Keratinocyte (primary cell): ENCODE data around the gene SHANK1.

Experiments used
- EZH2 ChIP-seq: IDR thresholded peaks from one replicate; pipeline ENCODE4 v1.6.1; 2012; ENCODE audit warnings: inconsistent platforms, mild to moderate bottlenecking, low read length, moderate library complexity
- TF ChIP-seq, protein P1 (sequence below), 3 experiments: IDR thresholded peaks in 1 of 3; conservative IDR thresholded peaks in 1 of 3; optimal IDR thresholded peaks in 1 of 3; 2 replicates in 2 of 3; 3 replicates in 1 of 3; pipeline versions ENCODE3 to v1.5.1; 2011; ENCODE audit warnings: low read length in 3 of 3, mild to moderate bottlenecking in 3 of 3, moderate library complexity in 2 of 3, control low read depth in 1 of 3, inconsistent platforms in 1 of 3; ENCODE audit not compliant: insufficient read depth in 2 of 3; ENCODE audit errors: extremely low read depth in 1 of 3

DNA sequence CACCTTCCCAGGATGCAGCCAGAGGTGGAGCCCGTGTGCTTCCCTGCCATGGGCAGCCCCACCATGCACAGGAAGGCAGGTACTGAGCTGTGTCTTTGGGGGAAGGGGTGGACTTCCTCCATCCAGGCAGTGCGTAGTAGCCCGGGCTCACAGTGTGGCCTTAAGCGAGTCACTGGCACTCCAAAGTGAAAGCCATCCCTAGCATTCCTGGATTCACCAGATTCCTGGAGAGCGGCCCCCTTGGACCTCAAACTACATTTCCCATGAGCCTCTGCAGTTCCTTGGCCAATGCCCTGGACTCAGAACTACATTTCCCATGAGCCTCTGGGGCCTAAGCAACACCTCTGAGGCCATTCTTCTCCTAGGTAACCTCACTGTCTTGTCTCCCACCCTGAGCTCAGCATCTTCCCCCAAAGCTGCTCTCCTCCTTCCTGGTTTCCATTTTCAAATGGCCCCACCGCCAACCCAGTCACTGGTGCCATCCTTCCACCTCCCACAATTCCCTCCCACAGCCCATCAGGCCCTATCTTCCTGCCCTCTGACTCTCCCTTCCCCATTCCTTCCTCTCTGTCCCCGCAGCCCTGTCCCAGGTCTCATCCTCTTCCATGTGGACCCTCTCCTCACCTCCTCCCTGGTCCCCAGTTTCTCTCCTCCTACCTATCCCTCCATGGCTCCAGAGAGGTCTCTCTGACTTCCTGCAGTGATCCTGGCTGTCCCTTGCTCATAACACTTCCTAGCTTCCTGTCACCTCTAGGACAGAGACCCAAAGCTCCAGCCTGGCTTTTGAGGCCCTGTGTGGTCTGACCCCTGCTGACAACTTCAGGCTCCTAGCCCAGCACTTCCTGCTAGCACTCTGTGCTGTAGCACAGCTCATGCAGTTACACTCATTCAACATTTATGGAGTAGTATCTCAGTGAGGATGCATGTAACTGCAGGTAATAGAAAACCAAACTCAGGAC lies 69.9 kb downstream of the SHANK1 start, which contains the start of gene C19orf81:
- TF ChIP-seq, protein P1, sequence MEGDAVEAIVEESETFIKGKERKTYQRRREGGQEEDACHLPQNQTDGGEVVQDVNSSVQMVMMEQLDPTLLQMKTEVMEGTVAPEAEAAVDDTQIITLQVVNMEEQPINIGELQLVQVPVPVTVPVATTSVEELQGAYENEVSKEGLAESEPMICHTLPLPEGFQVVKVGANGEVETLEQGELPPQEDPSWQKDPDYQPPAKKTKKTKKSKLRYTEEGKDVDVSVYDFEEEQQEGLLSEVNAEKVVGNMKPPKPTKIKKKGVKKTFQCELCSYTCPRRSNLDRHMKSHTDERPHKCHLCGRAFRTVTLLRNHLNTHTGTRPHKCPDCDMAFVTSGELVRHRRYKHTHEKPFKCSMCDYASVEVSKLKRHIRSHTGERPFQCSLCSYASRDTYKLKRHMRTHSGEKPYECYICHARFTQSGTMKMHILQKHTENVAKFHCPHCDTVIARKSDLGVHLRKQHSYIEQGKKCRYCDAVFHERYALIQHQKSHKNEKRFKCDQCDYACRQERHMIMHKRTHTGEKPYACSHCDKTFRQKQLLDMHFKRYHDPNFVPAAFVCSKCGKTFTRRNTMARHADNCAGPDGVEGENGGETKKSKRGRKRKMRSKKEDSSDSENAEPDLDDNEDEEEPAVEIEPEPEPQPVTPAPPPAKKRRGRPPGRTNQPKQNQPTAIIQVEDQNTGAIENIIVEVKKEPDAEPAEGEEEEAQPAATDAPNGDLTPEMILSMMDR (optimal IDR thresholded peaks at IDR 0.05 in 1 of 3, IDR thresholded peaks at IDR 0.05 in 1 of 3, conservative IDR thresholded peaks at IDR 0.05 in 1 of 3; ENCODE audit: extremely low read depth in 1 of 3, insufficient read depth in 2 of 3, low read length in 3 of 3): no peak
- no peak for TF ChIP-seq EZH2
